ENCODE results near the gene DIO2. TPM values are rescaled to one million over a fixed set of nuclear protein-coding genes. Genes with fewer than 3 reads are reported as not detected.

Gene DIO2
- total and polyA plus RNA-seq, 7 donors, result 0.76 to 38.8 (median 4.4) TPM

GRCh38 chr14:80150301-80150700 lies 61.0 kb downstream of the DIO2 start:
- 80 to 83% (median 82%) methylated on average over 1 of the region's 1 CpG for WGBS, 3 donors
- no peak for DNase-seq
- TF ChIP-seq CTCF (IDR thresholded peaks at IDR 0.05), result no peak

More at GRCh38 chr14:80150301-80150700, 61.0 kb downstream of the DIO2 start:
- no peaks in the 10 kb centered on the region for H3K9me3 ChIP-seq
- intact Hi-C loops (cut with DNase I), result no loop called here
- no peak overlapping the region for H3K27ac ChIP-seq
- no peaks in the 10 kb centered on the region for H3K4me1 ChIP-seq
- ATAC-seq, result no peak
- H3K27me3 ChIP-seq (ENCODE audit: insufficient read depth in 3 of 3, low read length in 2 of 3), result no peaks in the 10 kb centered on the region
- no peak overlapping the region for H3K4me3 ChIP-seq
- no peaks in the 10 kb centered on the region for H3K36me3 ChIP-seq (ENCODE audit: insufficient read depth in 1 of 2, low read depth in 1 of 2)
